NCI-H2107 (cell line): ENCODE measurements around the gene LZTS2.

Experiments
- DNase-seq: peaks from one replicate; lab custom pipeline; 2025; lab: John Stamatoyannopoulos, UW

LZTS2 gene

GRCh38 chr10:101014966-101015581 lies 15.5 kb downstream of the LZTS2 start:
- DNase-seq, result no peak

DNA sequence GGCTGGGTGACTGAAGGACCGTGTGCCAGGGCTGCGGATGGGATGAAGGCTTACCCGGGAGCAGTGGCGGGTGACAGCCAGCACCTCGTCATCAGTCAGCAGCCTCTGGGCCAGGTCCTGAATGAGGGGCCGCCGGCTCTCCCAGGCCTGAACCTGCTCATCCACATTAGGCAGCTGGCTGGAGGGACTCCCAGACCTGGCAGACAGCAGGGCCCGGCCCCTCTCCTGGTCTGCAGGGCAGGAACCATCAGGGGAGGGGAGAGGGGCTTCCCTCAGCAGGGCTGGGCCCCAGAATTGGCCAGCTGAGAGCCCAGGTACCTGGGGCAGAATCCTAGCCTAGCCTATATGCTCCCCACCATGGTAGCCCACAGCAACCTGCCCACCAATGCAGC lies 16.0 kb downstream of the LZTS2 start:
- no peak for DNase-seq

- no peak for DNase-seq
These were observed 17.2 kb downstream of the LZTS2 start for GRCh38 chr10:101016814-101017213.

DNA sequence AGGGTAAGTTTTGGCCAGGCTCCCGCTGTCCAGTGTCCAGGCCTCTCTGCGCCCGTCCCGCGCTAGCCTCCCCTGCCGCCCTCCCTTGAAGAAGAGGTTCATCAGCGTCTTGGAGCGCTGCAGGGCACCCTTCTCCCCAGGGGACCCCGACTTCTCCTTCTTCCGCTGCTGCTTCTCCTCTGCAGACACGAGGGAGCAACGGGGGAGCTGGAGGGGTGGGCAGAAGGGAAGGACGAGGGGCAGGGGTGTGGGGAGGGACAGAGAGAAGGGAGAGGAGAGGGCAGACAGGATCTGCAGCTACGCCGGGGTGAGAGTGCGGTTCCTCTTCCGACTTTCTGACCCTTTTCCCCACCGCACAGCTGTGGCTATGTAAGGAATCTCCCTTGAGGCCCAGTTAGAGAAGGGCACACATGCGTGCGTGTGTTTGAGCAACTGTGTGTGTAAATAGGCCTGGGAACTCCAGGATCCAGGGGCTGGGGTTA lies 18.6 kb downstream of the LZTS2 start:
- no peak for DNase-seq

- DNase-seq, result peak; percentile 33
These were observed 19.2 kb downstream of the LZTS2 start for GRCh38 chr10:101018600-101019439.

DNA sequence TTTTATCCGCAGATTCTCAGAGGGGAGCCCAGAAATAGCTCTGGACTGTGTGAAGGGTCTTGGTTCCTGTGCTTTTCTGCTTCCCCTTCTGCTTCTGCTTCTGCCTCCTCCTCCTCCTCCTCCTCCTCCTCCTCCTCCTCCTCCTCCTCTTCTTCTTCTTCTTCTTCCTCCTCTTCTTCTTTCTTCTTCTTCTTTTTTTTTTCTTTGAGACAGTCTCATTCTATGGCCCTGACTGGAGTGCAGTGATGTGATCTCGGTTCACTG lies 19.8 kb downstream of the LZTS2 start:
- DNase-seq, result no peak

GRCh38 chr10:101020427-101021075 lies 20.9 kb downstream of the LZTS2 start:
- DNase-seq, result no peak

DNA sequence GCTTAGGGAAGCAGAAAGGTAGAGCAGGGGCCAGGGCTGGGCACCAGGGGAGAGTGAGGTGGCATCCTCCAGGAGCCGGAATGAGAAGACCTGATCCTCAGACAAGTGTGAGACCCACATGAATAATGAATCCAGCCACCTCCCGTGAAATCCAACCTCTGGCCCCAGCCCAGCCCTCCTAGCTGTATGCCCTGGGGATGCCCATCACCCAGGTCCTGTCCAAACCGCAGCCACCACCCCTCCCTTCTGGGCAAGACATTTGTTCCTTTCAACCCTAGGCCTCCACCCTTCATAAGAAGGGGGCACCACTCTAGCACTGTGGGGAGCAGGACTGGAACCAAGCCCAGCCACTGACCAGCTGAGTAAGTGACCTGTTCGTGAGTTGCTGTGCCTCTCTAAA lies 21.6 kb downstream of the LZTS2 start:
- no peak for DNase-seq

- DNase-seq, result no peak
These were observed 22.2 kb downstream of the LZTS2 start for GRCh38 chr10:101021692-101022251.

GRCh38 chr10:101022967-101023705 lies 23.5 kb downstream of the LZTS2 start:
- DNase-seq, result no peak

- DNase-seq, result no peak
These were observed 27.6 kb downstream of the LZTS2 start for GRCh38 chr10:101027106-101027720.

DNA sequence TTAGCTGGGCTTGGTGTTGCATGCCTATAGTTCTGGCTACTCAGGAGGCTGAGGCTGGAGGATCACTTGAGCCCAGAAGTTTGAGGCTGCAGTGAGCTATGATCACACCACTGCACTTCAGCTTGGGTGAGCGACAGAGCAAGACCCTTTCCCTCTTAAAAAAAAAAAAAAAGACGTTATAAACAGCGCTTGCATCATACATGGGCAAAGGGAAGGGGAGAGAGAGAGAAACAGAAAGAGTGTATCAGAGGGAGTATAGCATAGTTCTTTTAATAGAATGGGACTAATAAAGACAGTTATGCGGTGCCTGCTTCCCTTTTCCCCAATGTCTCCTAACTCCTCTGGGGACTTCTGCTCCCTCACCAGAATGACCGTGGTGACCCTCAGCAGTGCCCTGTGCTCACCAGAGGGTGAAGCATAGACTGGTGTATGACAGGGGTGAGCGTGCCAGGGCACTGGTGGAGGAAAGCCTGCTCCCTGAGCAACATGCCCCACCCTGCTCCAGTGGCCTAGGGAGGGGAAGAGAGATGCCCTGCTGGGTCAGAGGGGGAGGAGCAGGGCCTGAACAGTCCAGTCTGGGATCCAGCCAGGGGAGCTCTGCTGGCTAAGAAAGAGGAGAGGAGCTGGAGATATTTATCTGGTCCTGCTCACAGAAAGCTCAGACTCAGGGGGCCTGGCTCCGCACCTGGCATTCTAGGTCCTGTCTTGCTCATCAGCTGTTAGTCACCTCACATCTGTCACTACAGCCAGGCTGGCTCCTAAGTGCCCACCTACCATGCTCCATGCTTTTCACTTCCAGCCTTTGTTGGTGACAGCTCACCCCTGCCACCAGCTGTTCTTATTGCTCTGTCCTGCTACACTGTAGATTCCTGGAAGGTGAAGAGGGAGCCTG lies 29.1 kb downstream of the LZTS2 start:
- DNase-seq, result no peak

GRCh38 chr10:101029520-101030295 lies 30.1 kb downstream of the LZTS2 start:
- DNase-seq, result peak; percentile 27

GRCh38 chr10:101030496-101031127 lies 31.0 kb downstream of the LZTS2 start:
- DNase-seq, result no peak

GRCh38 chr10:101031128-101031795 lies 31.7 kb downstream of the LZTS2 start, which contains the start of the genes PDZD7 and SFXN3:
PDZD7 (minus strand) TSS chr10:101031129; CDS start chr10:101030219, 910 bp downstream.
SFXN3 (plus strand) TSS chr10:101031234; CDS start chr10:101034695, 3,461 bp downstream.
- DNase-seq, result peak; percentile 50

DNA sequence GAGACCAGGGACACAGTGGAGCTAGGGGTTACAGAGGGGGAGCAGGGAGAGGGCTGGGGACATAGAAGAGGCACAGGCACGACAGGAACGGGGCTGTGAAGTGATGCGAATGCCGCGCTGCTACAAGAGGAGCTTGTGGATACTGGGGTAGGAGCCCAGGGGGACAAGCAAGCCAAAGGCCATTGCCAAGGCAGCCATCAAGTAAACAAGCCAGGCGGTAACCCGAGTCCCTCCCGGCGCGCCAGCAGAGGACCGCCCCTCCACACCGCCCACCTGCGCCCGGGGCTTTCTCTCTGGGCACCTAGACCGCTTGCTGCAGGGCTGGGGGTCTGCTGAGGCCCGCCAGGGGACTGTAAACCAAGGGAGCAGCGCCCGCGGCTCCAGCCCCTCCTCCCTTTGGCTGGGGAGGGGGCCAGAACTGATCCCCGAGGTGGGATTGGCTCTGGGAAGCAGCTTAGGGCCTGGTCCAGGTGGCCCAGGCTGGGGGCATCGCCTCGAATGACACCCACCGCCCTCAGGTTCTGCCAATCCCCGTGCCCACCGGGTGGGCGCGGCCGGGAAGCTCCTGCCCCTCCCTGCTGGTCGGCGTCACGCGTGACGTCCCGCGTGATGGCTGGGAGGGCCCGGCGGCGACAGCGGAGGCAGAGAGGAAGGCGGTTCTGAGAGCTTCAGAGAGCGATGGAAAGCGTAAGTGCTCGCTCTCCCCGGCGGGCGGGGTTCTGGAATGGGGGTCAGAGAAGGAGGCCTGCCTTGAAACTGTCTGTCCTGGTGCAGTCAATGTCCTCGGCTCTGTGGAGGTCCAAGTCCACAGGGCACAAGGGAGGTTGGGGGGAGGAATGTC lies 32.4 kb downstream of the LZTS2 start:
- no peak for DNase-seq

DNA sequence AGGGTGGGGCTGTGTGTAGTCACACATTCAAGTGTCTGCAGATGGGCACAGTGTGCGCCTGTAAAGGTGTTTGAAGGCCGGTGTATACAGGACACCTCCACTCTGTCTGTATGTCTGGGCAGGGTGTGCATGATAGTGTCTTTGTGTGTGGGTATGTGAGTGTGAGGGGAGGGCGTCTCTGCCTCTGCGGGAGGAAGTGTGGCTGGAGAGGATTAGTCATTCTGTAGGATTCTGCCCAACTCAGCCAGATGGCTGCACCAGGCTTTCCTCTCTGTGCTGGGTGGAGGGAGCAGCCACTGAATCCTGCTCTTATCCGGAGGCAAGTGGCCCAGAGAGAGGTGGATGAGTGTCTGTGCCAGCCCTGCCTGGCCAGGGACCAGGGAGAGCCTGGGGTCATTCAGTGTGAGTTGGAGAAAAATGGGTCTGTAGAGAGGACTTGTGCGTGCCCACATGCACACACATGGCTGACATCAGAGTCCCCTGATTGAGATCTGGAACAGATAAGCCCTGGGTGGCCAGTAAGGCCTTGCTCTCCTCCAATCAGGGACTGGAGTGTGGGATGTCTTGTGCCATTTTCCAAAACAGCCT lies 33.1 kb downstream of the LZTS2 start:
- DNase-seq, result no peak
